ENCODE data around the gene SUGCT.

Gene SUGCT

DNA sequence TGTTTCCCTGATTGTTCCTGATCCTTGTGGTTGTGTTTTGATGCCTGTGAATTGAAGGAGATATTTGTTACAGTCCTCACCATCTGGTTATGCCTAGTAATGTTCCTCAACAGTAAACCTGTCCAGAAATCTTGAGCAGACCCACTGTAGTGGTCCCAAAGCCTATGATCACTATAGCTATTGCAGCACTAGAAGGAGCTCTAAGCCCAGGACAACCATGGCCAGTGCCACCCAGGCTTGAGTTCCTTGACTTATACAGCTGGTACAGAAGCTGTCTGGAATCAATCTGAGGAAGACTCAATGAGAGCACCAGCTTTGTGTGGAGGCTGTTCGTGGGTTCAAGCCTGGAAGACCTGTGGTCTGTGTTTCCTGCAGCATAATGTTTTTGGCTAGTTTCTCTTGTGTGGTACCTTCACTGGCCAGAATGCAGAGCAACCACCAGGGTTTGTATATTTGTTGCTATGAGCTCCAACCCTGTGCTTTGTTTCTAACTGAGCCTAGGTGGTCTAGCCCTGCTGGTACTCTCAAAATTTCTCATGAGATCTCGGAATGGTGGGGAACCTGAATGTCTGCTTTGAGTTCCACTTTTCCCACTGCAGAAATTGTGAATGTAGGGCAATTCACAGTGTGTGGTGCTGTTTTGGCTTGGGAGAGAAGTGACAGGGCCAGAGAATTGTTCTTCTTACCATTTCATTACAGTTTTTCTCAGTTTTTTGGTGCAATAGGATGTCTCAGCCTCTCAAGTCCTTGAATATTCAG, 355.2 kb downstream of the SUGCT start:
- Histone ChIP-seq H3K9me3 (ENCODE audit: control insufficient read depth, low read length) (no peaks in the 10 kb centered on the region), H3K4me3 (ENCODE audit: extremely low read depth, insufficient read depth, low read length, poor library complexity, severe bottlenecking) (no peak overlapping the region), H3K36me3 (ENCODE audit: control insufficient read depth, insufficient read depth, low read length) (no peaks in the 10 kb centered on the region), H3K27ac (ENCODE audit: low read depth, low read length, severe bottlenecking) (no peak overlapping the region), H3K4me1 (ENCODE audit: control insufficient read depth, insufficient read depth, low read length, poor library complexity, severe bottlenecking) (no peaks in the 10 kb centered on the region)
- 86 to 100% methylated on average over 1 to 2 of the region's 2 CpGs for WGBS, 2 experiments (ENCODE audit: insufficient coverage in 2 of 2)

DNA sequence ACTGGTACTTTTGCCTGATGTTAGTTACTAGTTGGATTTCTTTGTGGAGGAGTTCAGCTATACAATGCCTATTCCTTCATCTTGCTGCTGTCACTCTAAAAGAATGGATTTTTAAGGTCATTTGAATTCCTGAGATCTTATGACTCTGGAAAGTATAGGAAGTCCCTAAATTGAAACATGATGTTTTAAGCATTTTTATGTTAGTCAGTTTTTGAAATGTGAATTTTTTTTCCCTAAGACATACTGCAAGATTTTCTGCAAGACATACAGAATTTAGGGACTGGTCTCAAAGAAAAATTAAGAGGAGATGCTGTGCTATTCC, 355.8 kb downstream of the SUGCT start:
- no peaks in the 10 kb centered on the region for H3K9me3 ChIP-seq (ENCODE audit: control insufficient read depth, low read length)
- no peaks in the 10 kb centered on the region for H3K36me3 ChIP-seq (ENCODE audit: control insufficient read depth, insufficient read depth, low read length)
- H3K4me1 ChIP-seq (ENCODE audit: control insufficient read depth, insufficient read depth, low read length, poor library complexity, severe bottlenecking), result no peaks in the 10 kb centered on the region
- H3K27ac ChIP-seq (ENCODE audit: low read depth, low read length, severe bottlenecking), result no peak overlapping the region
- H3K4me3 ChIP-seq (ENCODE audit: extremely low read depth, insufficient read depth, low read length, poor library complexity, severe bottlenecking), result no peak overlapping the region

DNA sequence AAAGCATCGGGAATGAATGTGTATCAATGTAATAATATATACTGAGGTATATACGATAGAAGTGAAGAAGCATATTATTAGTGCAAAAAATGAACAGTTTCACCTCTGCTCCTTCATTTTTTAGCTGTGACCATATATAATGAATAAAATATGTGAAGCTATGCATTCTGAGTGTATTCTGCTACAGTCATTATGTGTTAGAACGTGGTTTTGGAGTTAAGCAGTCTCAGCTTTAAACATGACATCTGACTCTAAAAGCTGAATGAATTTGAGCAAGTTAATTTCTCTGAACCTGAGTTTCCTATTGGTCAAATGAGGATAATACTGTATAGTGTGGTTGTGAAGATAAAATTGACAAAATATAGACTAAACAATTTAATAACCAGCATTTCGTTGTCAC, 358.1 kb downstream of the SUGCT start:
- H3K9me3 ChIP-seq (ENCODE audit: control insufficient read depth, low read length), result no peaks in the 10 kb centered on the region
- no peak overlapping the region for H3K4me3 ChIP-seq (ENCODE audit: extremely low read depth, insufficient read depth, low read length, poor library complexity, severe bottlenecking)
- H3K4me1 ChIP-seq (ENCODE audit: control insufficient read depth, insufficient read depth, low read length, poor library complexity, severe bottlenecking), result no peaks in the 10 kb centered on the region
- H3K27ac ChIP-seq (ENCODE audit: low read depth, low read length, severe bottlenecking), result no peak overlapping the region
- 80 to 100% methylated on average over 1 of the region's 4 CpGs for WGBS, 2 experiments (ENCODE audit: insufficient coverage in 2 of 2)
- no peaks in the 10 kb centered on the region for H3K36me3 ChIP-seq (ENCODE audit: control insufficient read depth, insufficient read depth, low read length)

DNA sequence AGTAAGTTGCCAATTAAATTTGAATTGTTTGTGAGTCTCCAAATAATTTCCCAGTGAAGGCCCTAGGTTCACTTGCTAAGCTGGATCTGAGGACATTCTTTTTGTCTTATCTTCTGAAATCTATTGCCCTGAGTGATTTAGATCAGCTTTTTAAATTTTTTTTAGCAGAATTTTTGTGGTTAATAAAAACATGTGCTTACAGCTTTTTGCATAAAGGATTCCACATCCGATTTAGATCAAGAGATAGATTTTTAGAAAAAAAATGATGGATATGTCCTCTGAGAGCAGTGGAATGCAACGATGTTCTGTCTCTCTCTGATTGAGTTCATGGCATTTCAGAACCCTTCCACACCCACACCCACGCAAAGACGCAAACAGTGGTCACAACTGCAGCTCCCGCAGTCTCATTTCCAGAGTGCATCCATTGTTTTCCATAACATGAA, 358.8 kb downstream of the SUGCT start:
- Histone ChIP-seq H3K4me1 (ENCODE audit: control insufficient read depth, insufficient read depth, low read length, poor library complexity, severe bottlenecking) (no peaks in the 10 kb centered on the region), H3K27ac (ENCODE audit: low read depth, low read length, severe bottlenecking) (no peak overlapping the region), H3K4me3 (ENCODE audit: extremely low read depth, insufficient read depth, low read length, poor library complexity, severe bottlenecking) (no peak overlapping the region), H3K9me3 (ENCODE audit: control insufficient read depth, low read length) (no peaks in the 10 kb centered on the region), H3K36me3 (ENCODE audit: control insufficient read depth, insufficient read depth, low read length) (no peaks in the 10 kb centered on the region)
- 94 to 100% methylated on average over 4 to 5 of the region's 5 CpGs for WGBS, 2 experiments (ENCODE audit: insufficient coverage in 2 of 2)

DNA sequence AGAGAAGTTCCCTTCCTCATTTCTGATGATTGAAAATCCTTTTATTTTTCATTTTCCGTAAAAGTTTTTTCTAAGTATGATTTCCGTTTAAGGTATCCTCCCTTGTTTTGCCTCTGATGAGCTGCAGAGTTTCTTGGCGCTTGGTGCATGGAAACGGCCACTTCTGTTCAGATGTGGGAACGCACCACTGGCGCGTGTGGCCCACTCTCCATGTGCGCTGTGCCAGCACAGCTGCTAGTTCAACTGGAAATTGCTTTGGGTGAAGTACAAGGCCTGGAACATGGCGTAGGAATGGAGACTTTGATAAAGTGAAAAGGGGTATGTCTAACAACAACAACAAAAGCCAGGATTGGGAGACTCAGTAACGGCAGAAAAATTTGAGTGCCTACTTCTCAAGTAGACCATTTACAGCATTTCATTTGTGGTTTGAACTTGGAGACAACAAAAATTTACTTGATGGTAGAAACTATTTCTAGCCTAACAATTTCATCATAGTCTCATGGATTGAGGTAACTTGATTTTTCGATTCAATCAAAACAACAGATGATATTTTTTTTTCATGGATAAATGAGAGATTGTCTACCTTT, 364.2 kb downstream of the SUGCT start:
- Histone ChIP-seq H3K36me3 (ENCODE audit: control insufficient read depth, insufficient read depth, low read length) (no peaks in the 10 kb centered on the region), H3K27ac (ENCODE audit: low read depth, low read length, severe bottlenecking) (no peak overlapping the region), H3K4me3 (ENCODE audit: extremely low read depth, insufficient read depth, low read length, poor library complexity, severe bottlenecking) (no peak overlapping the region), H3K9me3 (ENCODE audit: control insufficient read depth, low read length) (no peaks in the 10 kb centered on the region), H3K4me1 (ENCODE audit: control insufficient read depth, insufficient read depth, low read length, poor library complexity, severe bottlenecking) (no peaks in the 10 kb centered on the region)
- 90 to 96% methylated on average over 9 to 10 of the region's 11 CpGs for WGBS, 2 experiments (ENCODE audit: insufficient coverage in 2 of 2)

DNA sequence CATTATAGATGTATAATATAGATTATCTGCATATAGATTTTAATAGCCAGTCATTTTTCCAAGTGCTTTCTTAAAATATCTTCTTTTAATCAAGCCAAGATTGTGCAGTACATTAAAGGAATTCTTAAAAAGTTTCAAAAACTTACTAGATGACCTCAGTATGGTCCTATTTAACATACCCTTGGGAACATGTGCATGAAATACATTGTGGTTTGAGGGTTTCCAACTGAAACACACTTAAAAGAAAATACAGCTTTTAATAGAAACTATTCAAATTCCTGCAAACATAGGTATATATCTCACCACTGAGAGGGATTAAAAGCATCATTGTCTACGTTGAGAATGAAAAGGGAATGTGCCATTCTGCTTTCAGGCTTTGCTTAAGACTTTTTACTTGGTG, 364.9 kb downstream of the SUGCT start:
- no peaks in the 10 kb centered on the region for H3K9me3 ChIP-seq (ENCODE audit: control insufficient read depth, low read length)
- no peak overlapping the region for H3K4me3 ChIP-seq (ENCODE audit: extremely low read depth, insufficient read depth, low read length, poor library complexity, severe bottlenecking)
- no peaks in the 10 kb centered on the region for H3K36me3 ChIP-seq (ENCODE audit: control insufficient read depth, insufficient read depth, low read length)
- no peaks in the 10 kb centered on the region for H3K4me1 ChIP-seq (ENCODE audit: control insufficient read depth, insufficient read depth, low read length, poor library complexity, severe bottlenecking)
- WGBS, 2 experiments (ENCODE audit: insufficient coverage in 2 of 2), result 71% methylated on average over 1 of the region's 1 CpG; no CpG with 5 or more reads in 1 of the 2 experiments
- H3K27ac ChIP-seq (ENCODE audit: low read depth, low read length, severe bottlenecking), result no peak overlapping the region

DNA sequence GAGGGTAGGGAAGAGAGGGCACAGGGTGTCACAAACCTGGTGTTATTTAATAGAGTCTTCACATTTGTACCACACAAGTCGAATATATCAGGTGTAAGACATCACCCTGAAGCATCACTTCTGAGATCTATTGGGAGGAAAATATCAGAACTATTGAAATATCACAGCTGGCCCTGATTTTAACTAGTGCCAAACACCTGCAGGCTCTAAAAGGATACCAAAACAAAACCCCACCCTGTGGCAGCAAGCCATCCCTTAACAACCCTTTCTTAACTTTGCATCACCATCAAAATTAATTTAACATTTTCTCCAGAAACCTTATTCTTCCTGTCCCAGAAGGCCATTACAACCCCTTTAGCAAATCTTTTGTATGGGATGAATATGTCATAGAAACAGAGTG, 365.4 kb downstream of the SUGCT start:
- WGBS, 2 experiments (ENCODE audit: insufficient coverage in 2 of 2), result no CpG with 5 or more reads among the region's 1 CpG
- H3K36me3 ChIP-seq (ENCODE audit: control insufficient read depth, insufficient read depth, low read length), result no peaks in the 10 kb centered on the region
- H3K4me3 ChIP-seq (ENCODE audit: extremely low read depth, insufficient read depth, low read length, poor library complexity, severe bottlenecking), result no peak overlapping the region
- H3K4me1 ChIP-seq (ENCODE audit: control insufficient read depth, insufficient read depth, low read length, poor library complexity, severe bottlenecking), result no peaks in the 10 kb centered on the region
- no peak overlapping the region for H3K27ac ChIP-seq (ENCODE audit: low read depth, low read length, severe bottlenecking)
- H3K9me3 ChIP-seq (ENCODE audit: control insufficient read depth, low read length), result no peaks in the 10 kb centered on the region

DNA sequence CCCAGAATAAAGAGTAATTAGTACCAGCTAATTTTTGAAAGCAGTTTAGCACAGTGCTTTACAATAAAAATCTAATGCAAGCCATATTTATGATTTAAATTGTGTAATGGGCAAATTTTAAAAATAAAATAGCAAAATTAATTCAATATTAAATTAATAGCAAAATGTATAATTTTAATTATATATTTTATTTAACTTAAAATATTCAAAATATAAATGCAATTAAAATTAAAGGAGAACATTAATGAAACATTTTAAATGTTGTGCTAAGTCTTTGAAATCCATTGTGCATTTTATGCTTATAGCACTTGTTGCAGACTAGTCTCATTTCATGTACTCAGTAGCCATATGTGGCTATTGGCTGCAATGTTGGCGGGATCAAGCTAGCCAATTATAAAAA, 367.6 kb downstream of the SUGCT start:
- WGBS, 2 experiments (ENCODE audit: insufficient coverage in 2 of 2), result no CpG with 5 or more reads among the region's 1 CpG
- Histone ChIP-seq H3K9me3 (ENCODE audit: control insufficient read depth, low read length) (no peaks in the 10 kb centered on the region), H3K27ac (ENCODE audit: low read depth, low read length, severe bottlenecking) (no peak overlapping the region), H3K4me1 (ENCODE audit: control insufficient read depth, insufficient read depth, low read length, poor library complexity, severe bottlenecking) (no peaks in the 10 kb centered on the region), H3K36me3 (ENCODE audit: control insufficient read depth, insufficient read depth, low read length) (no peaks in the 10 kb centered on the region), H3K4me3 (ENCODE audit: extremely low read depth, insufficient read depth, low read length, poor library complexity, severe bottlenecking) (no peak overlapping the region)

DNA sequence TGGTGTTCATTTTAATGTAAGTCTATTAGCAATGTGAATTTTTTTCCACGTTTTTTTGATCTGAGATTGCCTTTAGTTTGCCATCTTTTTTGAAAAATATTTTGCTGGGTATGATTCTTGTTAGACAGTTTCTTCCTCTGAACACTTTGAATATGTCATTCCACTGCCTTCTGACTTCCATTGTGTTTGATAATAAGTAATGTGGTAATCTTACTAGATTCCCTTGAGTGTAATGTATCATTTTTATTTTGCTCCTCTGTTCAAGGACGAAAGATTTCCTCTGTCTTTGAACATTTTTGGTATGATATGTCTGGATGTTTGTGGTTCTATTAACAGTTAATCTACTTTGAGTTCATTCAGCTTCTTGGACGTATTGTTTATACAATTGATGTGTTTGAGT, 371.4 kb downstream of the SUGCT start:
- H3K9me3 ChIP-seq (ENCODE audit: control insufficient read depth, low read length), result no peaks in the 10 kb centered on the region
- WGBS, 2 experiments (ENCODE audit: insufficient coverage in 2 of 2), result no CpG with 5 or more reads among the region's 3 CpGs
- H3K4me1 ChIP-seq (ENCODE audit: control insufficient read depth, insufficient read depth, low read length, poor library complexity, severe bottlenecking), result no peaks in the 10 kb centered on the region
- no peak overlapping the region for H3K27ac ChIP-seq (ENCODE audit: low read depth, low read length, severe bottlenecking)
- H3K36me3 ChIP-seq (ENCODE audit: control insufficient read depth, insufficient read depth, low read length), result no peaks in the 10 kb centered on the region
- no peak overlapping the region for H3K4me3 ChIP-seq (ENCODE audit: extremely low read depth, insufficient read depth, low read length, poor library complexity, severe bottlenecking)

DNA sequence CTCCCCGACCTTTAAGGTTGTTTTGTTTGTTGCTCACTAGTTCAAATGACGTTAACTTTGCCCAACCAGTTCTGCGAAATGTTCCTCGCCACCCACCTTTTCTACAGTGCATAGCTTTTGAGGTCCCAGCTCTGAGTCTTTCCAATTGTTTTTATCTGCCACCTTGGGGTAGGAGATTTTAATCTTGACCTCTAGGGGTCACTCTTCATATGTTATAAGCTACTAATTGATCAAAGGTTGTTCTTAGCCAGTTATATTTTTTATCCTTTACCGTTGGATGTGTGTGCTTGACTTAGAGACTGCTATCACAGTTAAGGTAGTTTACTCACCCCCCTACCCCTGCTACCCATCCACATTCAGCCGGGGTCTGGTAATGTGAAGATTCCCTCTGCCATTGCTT, 372.4 kb downstream of the SUGCT start:
- H3K4me3 ChIP-seq (ENCODE audit: extremely low read depth, insufficient read depth, low read length, poor library complexity, severe bottlenecking), result no peak overlapping the region
- no peaks in the 10 kb centered on the region for H3K4me1 ChIP-seq (ENCODE audit: control insufficient read depth, insufficient read depth, low read length, poor library complexity, severe bottlenecking)
- no peaks in the 10 kb centered on the region for H3K36me3 ChIP-seq (ENCODE audit: control insufficient read depth, insufficient read depth, low read length)
- no peaks in the 10 kb centered on the region for H3K9me3 ChIP-seq (ENCODE audit: control insufficient read depth, low read length)
- 40 to 80% methylated on average over 2 to 3 of the region's 6 CpGs for WGBS, 2 experiments (ENCODE audit: insufficient coverage in 2 of 2)
- no peak overlapping the region for H3K27ac ChIP-seq (ENCODE audit: low read depth, low read length, severe bottlenecking)

DNA sequence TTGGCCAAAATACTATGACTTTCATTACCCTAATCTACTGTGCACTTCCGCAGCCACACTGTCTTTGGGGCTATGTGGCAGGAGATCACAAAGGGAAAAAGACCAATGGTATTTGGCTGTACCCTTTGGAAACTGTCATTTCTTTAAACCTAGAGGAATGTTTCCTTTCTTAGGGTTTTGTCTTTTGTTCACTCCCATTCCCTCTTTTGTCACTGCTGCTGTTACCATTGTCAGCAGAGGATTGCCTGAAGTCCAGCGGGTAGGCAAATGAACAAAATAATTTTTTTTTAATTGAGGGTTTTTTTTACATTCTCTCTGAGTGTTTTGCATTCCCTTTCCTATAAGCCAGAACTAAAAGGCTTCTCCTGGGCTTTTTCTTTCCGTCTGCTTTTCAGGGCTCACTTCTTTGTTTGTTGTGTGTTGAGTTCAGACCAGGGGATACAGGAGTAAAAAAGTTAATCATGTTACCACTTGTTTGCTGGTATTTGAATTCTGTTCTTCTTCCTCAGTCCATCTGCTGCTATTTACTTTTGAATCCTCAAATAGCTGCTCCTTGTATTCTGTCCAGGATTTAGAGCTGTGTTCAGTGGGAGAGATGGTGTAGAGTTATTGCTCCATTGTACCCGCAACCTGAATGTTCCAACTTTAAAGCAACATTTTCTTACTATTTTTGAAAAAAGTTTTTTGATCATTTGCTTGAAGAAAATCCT, 374.6 kb downstream of the SUGCT start:
- H3K27ac ChIP-seq (ENCODE audit: low read depth, low read length, severe bottlenecking), result no peak overlapping the region

More for the DNA sequence above, 374.6 kb downstream of the SUGCT start:
- WGBS, 2 experiments (ENCODE audit: insufficient coverage in 2 of 2), result 100% methylated on average over 1 of the region's 4 CpGs; no CpG with 5 or more reads in 1 of the 2 experiments
- no peaks in the 10 kb centered on the region for H3K36me3 ChIP-seq (ENCODE audit: control insufficient read depth, insufficient read depth, low read length)
- H3K4me3 ChIP-seq (ENCODE audit: extremely low read depth, insufficient read depth, low read length, poor library complexity, severe bottlenecking), result no peak overlapping the region
- no peaks in the 10 kb centered on the region for H3K9me3 ChIP-seq (ENCODE audit: control insufficient read depth, low read length)
- H3K4me1 ChIP-seq (ENCODE audit: control insufficient read depth, insufficient read depth, low read length, poor library complexity, severe bottlenecking), result no peaks in the 10 kb centered on the region
